WERI-Rb-1 (cell line): ENCODE measurements around the gene PROZ.

Source experiments
- DNase-seq: peaks from one replicate; pipeline ENCODE4 v3.0.0-alpha.2; 2020
- H3K27ac ChIP-seq: fragments of 250-450 bp; sonication (Bioruptor Pico); 2 replicates; pipeline ENCODE4 v1.5.1; 2020; ENCODE audit warnings: mild to moderate bottlenecking, moderate library complexity
- H3K27me3 ChIP-seq: fragments of 250-450 bp; sonication (Bioruptor Pico); 2 replicates; pipeline ENCODE4 v1.5.1; 2021; ENCODE audit warnings: mild to moderate bottlenecking, low read depth, moderate library complexity; ENCODE audit not compliant: insufficient read depth, severe bottlenecking
- H3K36me3 ChIP-seq: fragments of 250-450 bp; sonication (Bioruptor Pico); 2 replicates; pipeline ENCODE4 v1.5.1; 2020; ENCODE audit warnings: mild to moderate bottlenecking, moderate library complexity
- H3K4me3 ChIP-seq: 2 replicates; pipeline ENCODE4 v1.5.1; 2011; ENCODE audit warnings: low read depth, mild to moderate bottlenecking, control low read depth, low read length
- H3K9me3 ChIP-seq: fragments of 250-450 bp; sonication (Bioruptor Pico); 2 replicates; pipeline ENCODE4 v1.5.1; 2021; ENCODE audit warnings: mild to moderate bottlenecking, moderate library complexity; ENCODE audit not compliant: severe bottlenecking
- TF ChIP-seq, protein P1 (sequence below): IDR thresholded peaks from 2 replicates; pipeline ENCODE4 v1.5.1; 2011; ENCODE audit warnings: low read depth, mild to moderate bottlenecking, control low read depth, inconsistent platforms, low read length

Gene PROZ

DNA sequence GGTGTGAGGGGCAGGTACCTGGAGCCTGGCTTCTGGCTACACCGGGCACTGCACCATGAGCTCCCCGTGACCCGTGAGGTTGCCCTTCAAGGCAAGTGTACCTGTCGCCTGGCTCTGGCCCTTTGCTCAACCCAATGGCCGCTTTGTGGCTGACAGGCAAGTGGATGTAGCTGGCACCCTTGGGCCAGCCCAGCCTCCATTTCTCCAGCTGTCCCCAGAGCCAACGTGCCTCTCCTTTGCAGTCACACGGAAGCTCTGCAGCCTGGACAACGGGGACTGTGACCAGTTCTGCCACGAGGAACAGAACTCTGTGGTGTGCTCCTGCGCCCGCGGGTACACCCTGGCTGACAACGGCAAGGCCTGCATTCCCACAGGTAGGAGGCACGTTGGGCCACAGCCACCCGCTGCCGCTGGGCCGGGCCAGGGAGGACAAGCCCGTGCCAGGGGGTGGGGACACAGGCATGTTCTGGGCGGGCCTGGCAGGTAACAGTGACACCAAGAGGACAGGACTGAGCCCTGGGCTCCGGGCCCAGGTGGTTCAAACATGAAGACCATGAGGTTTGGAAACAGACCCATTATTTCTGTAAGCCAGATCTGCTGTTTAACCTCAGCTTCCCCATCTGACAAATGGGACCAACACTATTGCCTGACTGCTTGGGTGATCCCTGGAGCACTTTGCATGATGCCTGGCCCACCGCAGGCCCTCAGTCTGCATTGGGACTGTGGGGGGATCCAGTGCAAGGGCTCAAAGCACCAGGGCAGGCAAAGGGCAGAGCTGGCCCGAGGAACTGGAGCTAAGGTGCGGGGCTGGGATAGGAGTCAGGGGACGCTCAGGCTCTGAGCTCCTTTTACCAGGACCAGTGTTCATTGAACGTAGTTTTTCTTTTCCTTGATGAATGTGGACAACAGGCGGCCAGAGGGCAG, 17.5 kb upstream of the PROZ start:
- TF ChIP-seq, protein P1, sequence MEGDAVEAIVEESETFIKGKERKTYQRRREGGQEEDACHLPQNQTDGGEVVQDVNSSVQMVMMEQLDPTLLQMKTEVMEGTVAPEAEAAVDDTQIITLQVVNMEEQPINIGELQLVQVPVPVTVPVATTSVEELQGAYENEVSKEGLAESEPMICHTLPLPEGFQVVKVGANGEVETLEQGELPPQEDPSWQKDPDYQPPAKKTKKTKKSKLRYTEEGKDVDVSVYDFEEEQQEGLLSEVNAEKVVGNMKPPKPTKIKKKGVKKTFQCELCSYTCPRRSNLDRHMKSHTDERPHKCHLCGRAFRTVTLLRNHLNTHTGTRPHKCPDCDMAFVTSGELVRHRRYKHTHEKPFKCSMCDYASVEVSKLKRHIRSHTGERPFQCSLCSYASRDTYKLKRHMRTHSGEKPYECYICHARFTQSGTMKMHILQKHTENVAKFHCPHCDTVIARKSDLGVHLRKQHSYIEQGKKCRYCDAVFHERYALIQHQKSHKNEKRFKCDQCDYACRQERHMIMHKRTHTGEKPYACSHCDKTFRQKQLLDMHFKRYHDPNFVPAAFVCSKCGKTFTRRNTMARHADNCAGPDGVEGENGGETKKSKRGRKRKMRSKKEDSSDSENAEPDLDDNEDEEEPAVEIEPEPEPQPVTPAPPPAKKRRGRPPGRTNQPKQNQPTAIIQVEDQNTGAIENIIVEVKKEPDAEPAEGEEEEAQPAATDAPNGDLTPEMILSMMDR, result no peak

DNA sequence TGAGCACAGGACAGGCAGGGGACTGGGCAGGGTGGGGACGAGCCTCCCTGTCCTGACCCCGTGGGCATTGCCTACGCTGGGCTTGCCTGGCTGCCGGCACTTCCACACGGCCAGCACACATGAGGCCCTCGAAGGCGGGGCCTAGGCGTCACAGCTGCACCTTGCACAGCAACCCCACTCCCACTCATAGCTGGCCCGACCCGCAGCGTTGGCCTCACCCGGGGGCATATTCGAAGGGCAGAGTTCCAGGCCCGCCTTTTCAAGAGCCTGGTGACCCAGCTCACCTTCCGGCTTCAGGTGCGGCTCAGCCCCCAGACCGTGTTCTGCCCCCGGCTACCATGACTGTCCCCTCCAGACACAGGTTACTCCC, 16.9 kb upstream of the PROZ start:
- no peaks in the 10 kb centered on the region for H3K27me3 ChIP-seq
- H3K36me3 ChIP-seq, result no peaks in the 10 kb centered on the region
- TF ChIP-seq, protein P1, result no peak
- H3K27ac ChIP-seq, result no peak overlapping the region
- DNase-seq, result peak; percentile 8
- no peak overlapping the region for H3K4me3 ChIP-seq
- no peaks in the 10 kb centered on the region for H3K9me3 ChIP-seq

More for the DNA sequence above, 17.5 kb upstream of the PROZ start:
- no peaks in the 10 kb centered on the region for H3K27me3 ChIP-seq
- H3K27ac ChIP-seq, result no peak overlapping the region
- no peak overlapping the region for H3K4me3 ChIP-seq
- no peaks in the 10 kb centered on the region for H3K9me3 ChIP-seq
- H3K36me3 ChIP-seq, result no peaks in the 10 kb centered on the region
- peak; percentile 11 for DNase-seq

DNA sequence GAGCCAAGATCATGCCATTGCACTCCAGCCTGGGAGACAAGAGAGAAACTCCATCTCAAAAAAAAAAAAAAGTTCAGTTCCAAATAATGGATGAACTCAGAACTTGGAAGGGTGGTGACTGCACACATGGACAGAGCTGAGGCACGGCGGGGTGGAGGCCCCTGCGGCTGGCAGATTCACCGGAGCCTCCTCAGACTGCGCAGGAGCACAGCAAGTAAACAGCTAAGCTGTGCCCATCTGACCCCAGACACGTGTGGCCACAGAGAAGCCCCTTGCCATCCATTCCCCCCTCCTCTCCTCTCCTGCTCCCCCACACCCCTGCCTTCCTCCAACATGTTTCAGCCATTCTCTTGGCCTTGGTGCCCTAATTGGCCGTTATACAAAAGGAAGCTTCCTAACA, 15.6 kb upstream of the PROZ start:
- TF ChIP-seq, protein P1, result no peak
- H3K36me3 ChIP-seq, result no peaks in the 10 kb centered on the region
- no peaks in the 10 kb centered on the region for H3K27me3 ChIP-seq
- DNase-seq, result no peak
- no peak overlapping the region for H3K27ac ChIP-seq
- H3K4me3 ChIP-seq, result no peak overlapping the region
- no peaks in the 10 kb centered on the region for H3K9me3 ChIP-seq

DNA sequence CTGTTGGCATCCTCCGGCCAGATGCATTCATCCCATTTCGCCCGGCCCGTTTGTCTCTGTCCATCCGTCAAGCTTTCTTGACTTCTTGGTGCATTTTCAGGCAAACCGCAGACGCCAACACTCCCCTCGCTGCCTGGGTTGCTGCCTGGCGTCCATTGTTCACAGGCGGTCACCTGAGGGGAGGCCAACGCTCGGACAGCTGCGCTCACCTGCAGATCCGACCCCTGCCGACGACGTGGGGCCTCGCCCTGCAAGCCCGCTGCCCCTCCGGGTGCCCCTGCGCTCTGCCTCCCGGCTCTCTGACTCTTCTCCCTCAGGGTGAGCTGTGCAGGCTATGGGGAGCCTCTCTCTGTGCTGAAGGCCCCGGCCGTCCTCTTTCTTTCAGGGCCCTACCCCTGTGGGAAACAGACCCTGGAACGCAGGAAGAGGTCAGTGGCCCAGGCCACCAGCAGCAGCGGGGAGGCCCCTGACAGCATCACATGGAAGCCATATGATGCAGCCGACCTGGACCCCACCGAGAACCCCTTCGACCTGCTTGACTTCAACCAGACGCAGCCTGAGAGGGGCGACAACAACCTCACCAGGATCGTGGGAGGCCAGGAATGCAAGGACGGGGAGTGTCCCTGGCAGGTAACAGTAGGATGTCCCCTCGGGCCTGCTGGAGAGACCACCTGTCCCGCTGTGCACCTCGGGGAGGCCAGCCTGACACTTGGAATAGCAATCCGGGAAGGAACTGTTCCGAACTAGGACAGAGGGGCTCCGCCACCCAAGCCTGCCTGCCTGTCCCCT, 14.8 kb upstream of the PROZ start:
- H3K27me3 ChIP-seq, result no peaks in the 10 kb centered on the region
- H3K9me3 ChIP-seq, result no peaks in the 10 kb centered on the region
- TF ChIP-seq, protein P1, result no peak
- DNase-seq, result peak; percentile 9
- H3K36me3 ChIP-seq, result no peaks in the 10 kb centered on the region
- H3K27ac ChIP-seq, result no peak overlapping the region
- H3K4me3 ChIP-seq, result no peak overlapping the region

DNA sequence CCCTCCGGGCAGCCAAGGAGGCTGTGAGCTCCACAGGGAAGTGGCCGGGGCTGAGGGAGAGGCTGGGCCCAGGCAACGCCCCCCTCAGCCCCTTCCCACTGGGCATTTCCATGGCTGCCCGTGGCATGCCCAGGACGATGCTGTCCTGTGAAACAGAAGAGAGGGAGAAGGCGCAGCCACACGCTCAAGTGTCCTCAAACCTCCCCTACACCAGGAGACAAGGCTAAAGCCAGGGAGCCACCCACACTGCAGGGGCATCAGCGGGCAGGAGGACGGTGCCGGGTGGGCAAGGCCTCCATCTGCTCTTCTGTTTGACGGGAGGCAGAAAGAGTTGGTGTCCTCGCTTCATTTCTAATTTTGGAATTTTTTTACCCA, 14.2 kb upstream of the PROZ start:
- DNase-seq, result peak; percentile 5
- TF ChIP-seq, protein P1, result no peak
- H3K4me3 ChIP-seq, result no peak overlapping the region
- no peaks in the 10 kb centered on the region for H3K36me3 ChIP-seq
- H3K27me3 ChIP-seq, result no peaks in the 10 kb centered on the region
- H3K27ac ChIP-seq, result no peak overlapping the region
- no peaks in the 10 kb centered on the region for H3K9me3 ChIP-seq
